K562 (cell line): ENCODE results near the gene SPTAN1. TPM values are rescaled to one million over a fixed set of nuclear protein-coding genes. Genes with fewer than 3 reads are reported as not detected.

Source experiments
- BCL6 ChIP-seq: fragments of 250-450 bp; sonication (Bioruptor Pico); IDR thresholded peaks from 2 replicates; pipeline ENCODE4 v1.4.0; 2020
- CBFB ChIP-seq: sonication (generic); formaldehyde crosslinking; IDR thresholded peaks from 2 replicates; pipeline ENCODE4 v1.4.0; 2020; ENCODE audit warnings: mild to moderate bottlenecking, missing genetic modification reagents
- ELF4 ChIP-seq: fragments of 450-650 bp; formaldehyde crosslinking; IDR thresholded peaks from 2 replicates; pipeline ENCODE4 v1.4.0; 2022; ENCODE audit warnings: missing genetic modification characterization
- ETS1 ChIP-seq: conservative IDR thresholded peaks from 2 replicates; pipeline ENCODE4 v1.6.1; 2011; ENCODE audit warnings: low read depth, mild to moderate bottlenecking, low read length; ENCODE audit not compliant: control insufficient read depth
- FUS ChIP-seq: fragments of 200-400 bp; formaldehyde crosslinking; optimal IDR thresholded peaks from 2 replicates; pipeline ENCODE3; 2017; ENCODE audit warnings: low read depth, low read length
- HINFP ChIP-seq: fragments of 450-650 bp; conservative IDR thresholded peaks from 2 replicates; pipeline ENCODE4 v1.6.1; 2016; ENCODE audit warnings: missing genetic modification characterization, low read depth, mild to moderate bottlenecking, control low read depth, missing compliant biosample characterization
- KAT8 ChIP-seq: fragments of 450-650 bp; IDR thresholded peaks from 2 replicates; pipeline ENCODE4 v1.6.1; 2016; ENCODE audit warnings: low read depth, mild to moderate bottlenecking
- NR1H2 ChIP-seq: sonication (generic); formaldehyde crosslinking; IDR thresholded peaks from 2 replicates; pipeline ENCODE4 v1.4.0; 2020; ENCODE audit warnings: mild to moderate bottlenecking, missing genetic modification reagents
- POLR2A ChIP-seq: fragments of 450-650 bp; conservative IDR thresholded peaks from 2 replicates; pipeline ENCODE4 v1.6.1; 2016
- TEAD2 ChIP-seq: fragments of 450-650 bp; IDR thresholded peaks from 2 replicates; pipeline ENCODE4 v1.6.1; 2016; ENCODE audit warnings: missing genetic modification characterization, control low read depth, missing compliant biosample characterization
- TOE1 ChIP-seq, 2 experiments: fragments of 450-650 bp in 1 of 2; sonication (generic) in 1 of 2; formaldehyde crosslinking in 1 of 2; IDR thresholded peaks; 2 replicates each; pipeline versions ENCODE4 v1.7.1 to v1.8.0; 2016 to 2022; ENCODE audit warnings: borderline replicate concordance in 2 of 2, mild to moderate bottlenecking in 2 of 2, antibody characterized with exemption in 1 of 2, inconsistent platforms in 1 of 2, low read depth in 1 of 2, missing genetic modification reagents in 1 of 2, moderate library complexity in 1 of 2
- ZBTB2 ChIP-seq: fragments of 450-650 bp; IDR thresholded peaks from 2 replicates; pipeline ENCODE4 v1.6.1; 2016; ENCODE audit warnings: antibody characterized with exemption
- ZBTB5 ChIP-seq: fragments of 450-650 bp; IDR thresholded peaks from 2 replicates; pipeline ENCODE4 v1.6.1; 2017; ENCODE audit warnings: antibody characterized with exemption
- ZKSCAN8 ChIP-seq: fragments of 200-800 bp; sonication (Bioruptor generic); IDR thresholded peaks from 2 replicates; pipeline ENCODE4 v1.6.1; 2016; ENCODE audit warnings: missing genetic modification characterization, missing compliant biosample characterization
- ZNF76 ChIP-seq: fragments of 250-450 bp; sonication (Bioruptor Pico); IDR thresholded peaks from 2 replicates; pipeline ENCODE4 v1.4.0; 2020; ENCODE audit warnings: mild to moderate bottlenecking, moderate library complexity, borderline replicate concordance
- polyA plus RNA-seq, 8 experiments: library from polyadenylated mRNA; depleted of rRNA in 4 of 8; stranded (reverse) in 5 of 8; unstranded in 3 of 8; fragments of >200 nt; fragmentation: Nextera tagmentation in 2 of 8; fragmentation: Illumina TruSeq in 1 of 8; extraction: Ambion mirVana in 2 of 8; extraction: Trizol in 1 of 8; gene quantifications; 2 replicates each; pipeline versions ENCODE4 v1.2.1 to v1.2.3, GENCODE V29; 2011 to 2014; ENCODE audit warnings: inconsistent platforms in 1 of 8, missing spikeins in 1 of 8
- total RNA-seq, 7 experiments: library from RNA; depleted of rRNA in 6 of 7; stranded (reverse); fragments of >200 nt in 6 of 7; fragmentation: Illumina TruSeq in 2 of 7; extraction: Trizol in 2 of 7; gene quantifications; 2 replicates each; pipeline versions ENCODE4 v1.2.1 to v1.2.3, GENCODE V29; 2011 to 2021; ENCODE audit warnings: low replicate concordance in 1 of 7
- TF ChIP-seq, protein P1 (sequence below): sonication (generic); formaldehyde crosslinking; IDR thresholded peaks from 2 replicates; pipeline ENCODE4 v1.8.1; 2023; ENCODE audit warnings: mild to moderate bottlenecking, missing genetic modification reagents

SPTAN1 gene
- total and polyA plus RNA-seq, 9 of the 15 experiments (the other 6 are each of a cell fraction or from before 2014, with no cell fraction given) = 1.5 to 13.5 (median 6.8) TPM

DNA sequence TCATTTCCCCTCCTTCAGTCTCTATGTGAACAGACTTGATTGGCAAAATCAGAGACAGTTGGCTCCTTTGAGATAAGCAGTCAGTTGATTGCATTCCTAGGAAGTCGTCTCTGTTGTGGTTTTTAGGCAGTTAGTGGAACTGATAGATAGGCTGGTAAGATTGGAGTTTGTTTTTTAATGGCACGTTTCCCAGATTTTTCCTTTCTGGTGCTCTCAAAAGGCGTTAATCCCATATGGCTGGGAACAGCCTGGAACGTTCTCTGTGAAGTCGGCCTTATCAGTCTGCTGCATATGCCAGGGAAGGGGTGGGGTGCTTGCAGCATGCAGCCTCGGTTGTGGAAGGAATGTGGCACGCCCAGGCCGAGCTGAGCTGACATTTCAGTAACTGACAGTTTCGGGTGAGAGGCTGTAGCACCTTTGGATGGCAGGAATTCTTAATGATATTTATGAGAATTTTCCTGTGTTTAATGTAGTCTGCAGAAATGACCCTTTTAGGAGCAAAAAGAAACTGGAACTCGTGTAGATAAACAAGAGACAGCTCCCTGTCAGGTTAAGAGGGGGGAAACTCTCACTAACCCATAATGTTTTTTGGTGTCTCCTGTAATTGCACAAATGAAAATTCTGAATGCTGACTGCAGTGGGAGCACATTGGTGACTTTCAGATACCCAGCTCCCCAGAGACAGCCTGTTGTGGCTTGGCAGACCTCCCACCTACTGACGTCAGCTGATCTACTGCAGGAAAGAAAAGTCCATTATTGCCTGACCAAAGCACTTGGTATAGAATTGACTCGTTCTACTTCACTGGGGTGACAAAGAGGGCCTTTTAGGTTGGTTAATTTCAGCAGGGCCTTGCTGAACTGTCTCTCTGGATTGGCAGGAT lies 6.3 kb downstream of the SPTAN1 start (continued):
- TF ChIP-seq TOE1 (IDR thresholded peaks at IDR 0.05; ENCODE audit: borderline replicate concordance) (peak; percentile 85), TOE1 (CRISPR knock-in tag; IDR thresholded peaks at IDR 0.05; ENCODE audit: borderline replicate concordance, low read depth) (0 out of 2 replicates have a peak, but pooled peaks have one; percentile 58), ELF4 (CRISPR knock-in tag) (peak; percentile 95), NR1H2 (CRISPR knock-in tag) (no peak), ZBTB2 (peak; percentile 85), TEAD2 (tag) (peak; percentile 96), BCL6 (peak; percentile 91), ETS1 (0 out of 2 replicates have a peak, but pooled peaks have one; percentile 19), KAT8 (no peak), CBFB (no peak), ZKSCAN8 (CRISPR knock-in tag) (peak; percentile 91), ZBTB5 (no peak), FUS (no peak), POLR2A (no peak), HINFP (peak; percentile 79), ZNF76 (CRISPR knock-in tag) (0 out of 2 replicates have a peak, but pooled peaks have one; percentile 77)
- TF ChIP-seq, protein P1, sequence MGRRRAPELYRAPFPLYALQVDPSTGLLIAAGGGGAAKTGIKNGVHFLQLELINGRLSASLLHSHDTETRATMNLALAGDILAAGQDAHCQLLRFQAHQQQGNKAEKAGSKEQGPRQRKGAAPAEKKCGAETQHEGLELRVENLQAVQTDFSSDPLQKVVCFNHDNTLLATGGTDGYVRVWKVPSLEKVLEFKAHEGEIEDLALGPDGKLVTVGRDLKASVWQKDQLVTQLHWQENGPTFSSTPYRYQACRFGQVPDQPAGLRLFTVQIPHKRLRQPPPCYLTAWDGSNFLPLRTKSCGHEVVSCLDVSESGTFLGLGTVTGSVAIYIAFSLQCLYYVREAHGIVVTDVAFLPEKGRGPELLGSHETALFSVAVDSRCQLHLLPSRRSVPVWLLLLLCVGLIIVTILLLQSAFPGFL = no peak
